ENCODE measurements around the gene SLC9A9. TPM values are rescaled to one million over a fixed set of nuclear protein-coding genes. Genes with fewer than 3 reads are reported as not detected.
A peak's percentile ranks its signal among the peaks of the same experiment; 100 is the strongest.

SLC9A9 gene
- polyA plus RNA-seq, 1 donor = 6.3 TPM

GRCh38 chr3:143476965-143477640 is 371.2 kb downstream of the SLC9A9 start:
- WGBS (ENCODE audit: insufficient coverage, low lambda C conversion rate) = no CpG with 5 or more reads among the region's 7 CpGs
- Histone ChIP-seq H3K27me3 (ENCODE audit: control insufficient read depth, insufficient read depth, low read length) (no peaks in the 10 kb centered on the region), H3K4me3 (ENCODE audit: low read length) (no peak overlapping the region), H3K9me3 (ENCODE audit: control insufficient read depth, low read depth, low read length) (no peaks in the 10 kb centered on the region), H3K36me3 (ENCODE audit: control insufficient read depth, insufficient read depth, low read length) (no peaks in the 10 kb centered on the region), H3K27ac (ENCODE audit: low read length) (no peak overlapping the region), H3K4me1 (ENCODE audit: control insufficient read depth, insufficient read depth, low read length) (peaks cover 14% of the 10 kb centered on the region)
- DNase-seq = no peak

- Histone ChIP-seq H3K36me3 (ENCODE audit: control insufficient read depth, insufficient read depth, low read length) (no peaks in the 10 kb centered on the region), H3K9me3 (ENCODE audit: control insufficient read depth, low read depth, low read length) (no peaks in the 10 kb centered on the region), H3K27ac (ENCODE audit: low read length) (no peak overlapping the region), H3K27me3 (ENCODE audit: control insufficient read depth, insufficient read depth, low read length) (no peaks in the 10 kb centered on the region), H3K4me1 (ENCODE audit: control insufficient read depth, insufficient read depth, low read length) (peaks cover 14% of the 10 kb centered on the region), H3K4me3 (ENCODE audit: low read length) (no peak overlapping the region)
- WGBS (ENCODE audit: insufficient coverage, low lambda C conversion rate) = 100% methylated on average over 1 of the region's 3 CpGs
- no peak for DNase-seq
Observed at GRCh38 chr3:143475981-143476380, 372.3 kb downstream of the SLC9A9 start.

GRCh38 chr3:143472731-143473523 is 375.3 kb downstream of the SLC9A9 start:
- no peak for DNase-seq
- peaks cover 5% of the 10 kb centered on the region for H3K4me1 ChIP-seq (ENCODE audit: control insufficient read depth, insufficient read depth, low read length)
- H3K27me3 ChIP-seq (ENCODE audit: control insufficient read depth, insufficient read depth, low read length) = no peaks in the 10 kb centered on the region
- no peaks in the 10 kb centered on the region for H3K36me3 ChIP-seq (ENCODE audit: control insufficient read depth, insufficient read depth, low read length)
- WGBS (ENCODE audit: insufficient coverage, low lambda C conversion rate) = 100% methylated on average over 1 of the region's 7 CpGs
- no peak overlapping the region for H3K27ac ChIP-seq (ENCODE audit: low read length)
- H3K9me3 ChIP-seq (ENCODE audit: control insufficient read depth, low read depth, low read length) = no peaks in the 10 kb centered on the region
- no peak overlapping the region for H3K4me3 ChIP-seq (ENCODE audit: low read length)

GRCh38 chr3:143471705-143472104 is 376.6 kb downstream of the SLC9A9 start:
- Histone ChIP-seq H3K36me3 (ENCODE audit: control insufficient read depth, insufficient read depth, low read length) (no peaks in the 10 kb centered on the region), H3K27me3 (ENCODE audit: control insufficient read depth, insufficient read depth, low read length) (no peaks in the 10 kb centered on the region), H3K4me3 (ENCODE audit: low read length) (no peak overlapping the region), H3K4me1 (ENCODE audit: control insufficient read depth, insufficient read depth, low read length) (peaks cover 5% of the 10 kb centered on the region), H3K27ac (ENCODE audit: low read length) (no peak overlapping the region), H3K9me3 (ENCODE audit: control insufficient read depth, low read depth, low read length) (no peaks in the 10 kb centered on the region)
- WGBS (ENCODE audit: insufficient coverage, low lambda C conversion rate) = 65% methylated on average over 2 of the region's 2 CpGs
- no peak for DNase-seq

- WGBS (ENCODE audit: insufficient coverage, low lambda C conversion rate) = 72% methylated on average over 3 of the region's 5 CpGs
Observed at GRCh38 chr3:143469159-143469558, 379.1 kb downstream of the SLC9A9 start.

DNA sequence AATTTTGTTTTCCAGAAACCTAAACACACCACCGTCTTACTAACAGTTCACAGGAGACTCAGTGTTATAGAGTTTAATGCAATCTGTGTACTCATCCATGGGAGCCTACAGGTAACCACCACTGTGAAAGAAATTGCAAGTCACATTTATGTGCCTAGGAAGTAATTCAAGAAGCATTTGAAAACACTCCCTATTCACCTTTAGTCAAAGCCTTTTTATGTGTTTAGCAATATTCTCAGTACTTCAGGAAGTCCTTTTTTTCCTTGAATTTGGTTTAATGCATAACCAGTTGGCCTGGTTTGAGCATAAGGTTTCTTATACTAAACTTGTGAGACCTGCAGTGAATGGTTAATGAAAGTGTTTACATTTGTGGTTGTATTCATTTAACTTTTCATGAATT is 382.6 kb downstream of the SLC9A9 start:
- DNase-seq = peak; percentile 26 to 56
- Histone ChIP-seq H3K9me3 (ENCODE audit: control insufficient read depth, low read depth, low read length) (no peaks in the 10 kb centered on the region), H3K36me3 (ENCODE audit: control insufficient read depth, insufficient read depth, low read length) (no peaks in the 10 kb centered on the region), H3K4me1 (ENCODE audit: control insufficient read depth, insufficient read depth, low read length) (peaks cover 2% of the 10 kb centered on the region), H3K27me3 (ENCODE audit: control insufficient read depth, insufficient read depth, low read length) (no peaks in the 10 kb centered on the region), H3K4me3 (ENCODE audit: low read length) (no peak overlapping the region), H3K27ac (ENCODE audit: low read length) (no peak overlapping the region)
- WGBS (ENCODE audit: insufficient coverage, low lambda C conversion rate) = no CpG with 5 or more reads among the region's 1 CpG

More at GRCh38 chr3:143469159-143469558, 379.1 kb downstream of the SLC9A9 start:
- H3K9me3 ChIP-seq (ENCODE audit: control insufficient read depth, low read depth, low read length) = no peaks in the 10 kb centered on the region
- H3K27me3 ChIP-seq (ENCODE audit: control insufficient read depth, insufficient read depth, low read length) = no peaks in the 10 kb centered on the region
- no peaks in the 10 kb centered on the region for H3K36me3 ChIP-seq (ENCODE audit: control insufficient read depth, insufficient read depth, low read length)
- peaks cover 2% of the 10 kb centered on the region for H3K4me1 ChIP-seq (ENCODE audit: control insufficient read depth, insufficient read depth, low read length)
- DNase-seq = no peak
- no peak overlapping the region for H3K4me3 ChIP-seq (ENCODE audit: low read length)
- H3K27ac ChIP-seq (ENCODE audit: low read length) = no peak overlapping the region

DNA sequence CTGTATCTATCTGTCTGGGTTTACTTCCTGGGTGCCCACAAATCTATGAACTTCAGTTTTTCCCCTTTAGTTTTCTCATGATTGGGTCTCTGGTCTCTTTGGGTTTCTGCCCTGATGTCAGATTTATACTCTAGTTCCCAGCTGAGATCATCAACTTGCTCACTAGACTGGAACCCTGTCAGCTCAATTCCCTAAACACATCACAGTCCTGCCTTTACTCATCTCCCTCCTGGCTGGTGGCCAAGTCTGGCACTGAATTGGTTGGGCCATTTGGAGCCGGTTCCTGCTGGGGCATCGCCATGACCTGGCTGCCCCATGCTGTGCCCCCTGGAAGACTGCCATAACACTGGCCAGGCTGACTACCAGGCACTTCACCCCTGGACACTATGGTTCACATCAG is 383.4 kb downstream of the SLC9A9 start:
- H3K4me1 ChIP-seq (ENCODE audit: control insufficient read depth, insufficient read depth, low read length) = peaks cover 2% of the 10 kb centered on the region
- H3K27ac ChIP-seq (ENCODE audit: low read length) = no peak overlapping the region
- WGBS (ENCODE audit: insufficient coverage, low lambda C conversion rate) = no CpG with 5 or more reads among the region's 2 CpGs
- H3K36me3 ChIP-seq (ENCODE audit: control insufficient read depth, insufficient read depth, low read length) = no peaks in the 10 kb centered on the region
- H3K27me3 ChIP-seq (ENCODE audit: control insufficient read depth, insufficient read depth, low read length) = no peaks in the 10 kb centered on the region
- no peak overlapping the region for H3K4me3 ChIP-seq (ENCODE audit: low read length)
- no peak for DNase-seq
- no peaks in the 10 kb centered on the region for H3K9me3 ChIP-seq (ENCODE audit: control insufficient read depth, low read depth, low read length)

DNA sequence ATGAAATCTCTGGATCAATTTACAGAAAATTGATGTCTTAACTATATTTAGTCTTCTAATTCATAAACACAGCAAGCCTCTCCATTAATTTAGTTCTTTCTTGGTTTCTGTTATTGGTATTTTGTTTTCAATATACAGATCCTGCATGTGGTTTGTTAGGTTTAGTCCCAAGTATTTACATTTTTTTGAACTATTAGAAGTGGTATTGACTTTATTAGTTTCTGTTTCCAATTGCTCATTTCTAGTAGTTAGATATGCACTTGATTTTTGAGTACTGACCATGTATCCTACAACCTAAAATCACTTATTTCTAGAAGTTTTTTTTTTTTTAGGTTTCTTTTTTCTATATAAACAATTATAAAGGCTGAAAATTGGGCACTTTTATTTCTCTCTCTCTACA is 392.8 kb downstream of the SLC9A9 start:
- peaks cover 2% of the 10 kb centered on the region for H3K27me3 ChIP-seq (ENCODE audit: control insufficient read depth, insufficient read depth, low read length)
- H3K9me3 ChIP-seq (ENCODE audit: control insufficient read depth, low read depth, low read length) = no peaks in the 10 kb centered on the region
- no peaks in the 10 kb centered on the region for H3K36me3 ChIP-seq (ENCODE audit: control insufficient read depth, insufficient read depth, low read length)
- no peak for DNase-seq
- H3K4me3 ChIP-seq (ENCODE audit: low read length) = no peak overlapping the region
- no peak overlapping the region for H3K27ac ChIP-seq (ENCODE audit: low read length)
- no peaks in the 10 kb centered on the region for H3K4me1 ChIP-seq (ENCODE audit: control insufficient read depth, insufficient read depth, low read length)

GRCh38 chr3:143450632-143451031 is 397.6 kb downstream of the SLC9A9 start:
- Histone ChIP-seq H3K4me3 (ENCODE audit: low read length) (no peak overlapping the region), H3K9me3 (ENCODE audit: control insufficient read depth, low read depth, low read length) (no peaks in the 10 kb centered on the region), H3K27me3 (ENCODE audit: control insufficient read depth, insufficient read depth, low read length) (no peaks in the 10 kb centered on the region), H3K4me1 (ENCODE audit: control insufficient read depth, insufficient read depth, low read length) (no peaks in the 10 kb centered on the region), H3K27ac (ENCODE audit: low read length) (no peak overlapping the region), H3K36me3 (ENCODE audit: control insufficient read depth, insufficient read depth, low read length) (no peaks in the 10 kb centered on the region)
- 43% methylated on average over 1 of the region's 1 CpG for WGBS (ENCODE audit: insufficient coverage, low lambda C conversion rate)
- no peak for DNase-seq

DNA sequence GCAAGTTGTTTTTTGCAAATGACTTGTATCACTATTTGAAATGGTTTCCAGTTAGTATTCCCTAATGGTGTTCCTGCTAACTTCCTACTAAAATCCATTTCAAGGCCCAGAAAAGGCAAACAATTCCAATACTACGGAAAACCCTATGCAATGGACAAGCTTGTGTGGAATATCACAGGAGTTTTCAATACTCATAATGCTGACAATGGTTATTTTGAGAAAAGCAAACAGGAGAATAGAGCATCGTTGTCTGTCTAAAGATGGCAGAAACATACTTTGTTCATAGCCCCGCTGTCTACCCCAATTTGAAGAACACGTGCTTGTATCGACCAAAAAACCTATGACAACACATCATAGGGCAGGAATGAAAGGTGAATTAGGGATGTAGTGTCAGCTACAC is 400.8 kb downstream of the SLC9A9 start:
- DNase-seq = no peak
- Histone ChIP-seq H3K27me3 (ENCODE audit: control insufficient read depth, insufficient read depth, low read length) (no peaks in the 10 kb centered on the region), H3K4me3 (ENCODE audit: low read length) (no peak overlapping the region), H3K27ac (ENCODE audit: low read length) (no peak overlapping the region), H3K36me3 (ENCODE audit: control insufficient read depth, insufficient read depth, low read length) (no peaks in the 10 kb centered on the region), H3K9me3 (ENCODE audit: control insufficient read depth, low read depth, low read length) (no peaks in the 10 kb centered on the region), H3K4me1 (ENCODE audit: control insufficient read depth, insufficient read depth, low read length) (no peaks in the 10 kb centered on the region)
- WGBS (ENCODE audit: insufficient coverage, low lambda C conversion rate) = 100% methylated on average over 1 of the region's 5 CpGs

DNA sequence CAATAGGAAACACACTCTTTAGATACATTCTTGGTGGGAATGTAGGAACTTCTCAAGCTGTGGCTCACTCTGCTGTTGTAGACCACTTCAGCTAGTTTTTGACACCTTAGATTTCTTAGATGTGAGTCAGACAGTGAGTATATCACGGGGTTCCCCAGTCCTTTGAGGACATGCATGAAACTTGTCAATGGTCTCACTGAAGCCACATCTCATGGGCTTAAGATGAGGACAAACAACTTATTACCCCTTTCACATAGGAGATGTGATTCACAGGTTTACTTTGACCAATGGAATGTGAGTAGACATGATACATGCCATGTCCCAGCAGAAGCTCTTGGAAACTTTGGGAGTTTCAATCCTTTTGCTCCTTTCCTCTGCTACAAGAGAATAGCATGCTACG is 403.1 kb downstream of the SLC9A9 start:
- H3K27me3 ChIP-seq (ENCODE audit: control insufficient read depth, insufficient read depth, low read length) = no peaks in the 10 kb centered on the region
- H3K9me3 ChIP-seq (ENCODE audit: control insufficient read depth, low read depth, low read length) = no peaks in the 10 kb centered on the region
- H3K27ac ChIP-seq (ENCODE audit: low read length) = no peak overlapping the region

More for the DNA sequence above, 403.1 kb downstream of the SLC9A9 start:
- no peak overlapping the region for H3K4me3 ChIP-seq (ENCODE audit: low read length)
- DNase-seq = no peak
- WGBS (ENCODE audit: insufficient coverage, low lambda C conversion rate) = no CpG with 5 or more reads among the region's 2 CpGs
- no peaks in the 10 kb centered on the region for H3K4me1 ChIP-seq (ENCODE audit: control insufficient read depth, insufficient read depth, low read length)
- H3K36me3 ChIP-seq (ENCODE audit: control insufficient read depth, insufficient read depth, low read length) = no peaks in the 10 kb centered on the region
